Heart right ventricle (tissue), 16 donors: Measurements from ENCODE around the gene ABI2. TPM values are rescaled to one million over a fixed set of nuclear protein-coding genes. Genes with fewer than 3 reads are reported as not detected.

ENCODE experiments used
- ATAC-seq, 8 donors: fragments of 200-7000 bp; cut with Tn5 transposase; one replicate each; pipeline ENCODE4 v1.9.1; 2020; ENCODE audit warnings: mild to moderate bottlenecking in 8 of 8, moderate library complexity in 8 of 8, moderate number of reproducible peaks in 1 of 8
- DNase-seq, 2 donors: peaks; one replicate each; pipeline ENCODE4 v3.0.0-alpha.2; 2020
- H3K27ac ChIP-seq, 10 donors: fragments of 200-600 bp; sonication (generic) in 2 of 10; one replicate each; pipeline versions ENCODE4 v1.5.0 to v1.8.0; 2020 to 2022; ENCODE audit warnings: mild to moderate bottlenecking in 3 of 10
- H3K27me3 ChIP-seq, 7 donors: fragments of 200-600 bp; one replicate each; pipeline ENCODE4 v1.8.0; 2021 to 2022; ENCODE audit warnings: mild to moderate bottlenecking in 2 of 7
- H3K36me3 ChIP-seq, 9 donors: fragments of 200-600 bp; sonication (generic) in 1 of 9; one replicate each; pipeline versions ENCODE4 v1.5.0 to v1.8.0; 2020 to 2022; ENCODE audit warnings: mild to moderate bottlenecking in 2 of 9
- H3K4me1 ChIP-seq, 9 donors: fragments of 200-600 bp; sonication (generic) in 1 of 9; one replicate each; pipeline versions ENCODE4 v1.5.0 to v1.8.0; 2020 to 2022; ENCODE audit warnings: mild to moderate bottlenecking in 4 of 9
- H3K4me3 ChIP-seq, 10 donors: fragments of 200-600 bp; sonication (generic) in 2 of 10; one replicate each; pipeline versions ENCODE4 v1.5.0 to v1.8.0; 2020 to 2022; ENCODE audit warnings: mild to moderate bottlenecking in 7 of 10, moderate library complexity in 2 of 10
- H3K9me3 ChIP-seq, 11 donors: fragments of 200-600 bp in 10 of 11; sonication (generic) in 2 of 11; one replicate each; pipeline versions ENCODE4 v1.5.0 to v1.8.0; 2013 to 2022; ENCODE audit warnings: mild to moderate bottlenecking in 2 of 11, control low read depth in 1 of 11, moderate library complexity in 1 of 11
- CTCF ChIP-seq, 9 donors: fragments of 200-600 bp; sonication (generic) in 2 of 9; IDR thresholded peaks; one replicate each; pipeline versions ENCODE4 v1.5.0 to v1.8.0; 2021 to 2022; ENCODE audit warnings: antibody characterized with exemption in 9 of 9, mild to moderate bottlenecking in 5 of 9, moderate library complexity in 1 of 9
- WGBS, 2 donors: extraction: QIAGEN DNeasy Blood & Tissue Kit; methylation state at CpG; one replicate each; pipeline ENCODE4 v1.1.7; 2013; ENCODE audit warnings: inconsistent platforms in 1 of 2; 5-methylcytosine and 5-hydroxymethylcytosine counted together
- intact Hi-C, 10 donors: fragments of 100-400 bp; cut with DNase I; formaldehyde crosslinking; loops; one replicate each; pipeline versions ENCODE4 v1.11.1 to v1.14.2; 2022
- polyA plus RNA-seq, 2 donors: library from polyadenylated mRNA; stranded (reverse); fragments of 200-250 nt; gene quantifications; one replicate each; pipeline ENCODE4 v1.2.3, GENCODE V29; 2013
- total RNA-seq, 10 donors: library from RNA; stranded (reverse); fragmentation: NEBNext Ultra II Directional in 3 of 10; extraction: Animal tissue kit (Norgen Biotek cat#: 25700) in 3 of 10; gene quantifications; one replicate each; pipeline versions ENCODE4 v1.2.1 to v1.2.4, GENCODE V29; 2021 to 2023
- donor health status: Arrhythmogenic right ventricular cardiomyopathy.
- donor health status: ischemic (EF 13 %, LVEDD 7.1; RV severe dilation, severe dysfunction).
- donor health status: healthy with polysubstance abuse.
- donor health status: DM: no; HTN: yes; CAD: no.
- donor health status: DM: no; HTN: no; CAD: no.
- donor health status: ischemic (EF 25% LVEDD 6.9; RV normal size, moderate dysfunction).
- donor health status: ischemic (EF 25% LVEDD 5.7; RV mildly dilated, moderate dysfunction).
- donor health status: healthy.
- donor health status: DM: yes; HTN: yes; CAD: no.
- donor health status: Ischemic cardiomyopathy.
- donor health status: ischemic (EF 35%, LVEDD 5.7; RV mildly dilated, moderate dysfunction).
- donor health status: nonischemic (EF 11% LVEDD 7.7; RV severe dilation, severe dysfunction).
- donor health status: DM: yes; HTN: yes; CAD: no.
- donor health status: PGD.
- donor health status: ischemic (EF 29% LVEDD 5.4; RV normal size, mild dysfunction).
- donor health status: nonischemic (EF 23%, LVEDD 6.1; RV moderate dilation, normal function).

Gene ABI2
- total and polyA plus RNA-seq, 12 donors: 12.9 to 76.8 (median 55.7) TPM

GRCh38 chr2:203489531-203489930, 161.3 kb downstream of the ABI2 start:
- no peak for TF ChIP-seq CTCF (IDR thresholded peaks at IDR 0.05)
- ATAC-seq: no peak
- no peak overlapping the region for H3K4me3 ChIP-seq
- no peak for DNase-seq
- no peaks in the 10 kb centered on the region for H3K27me3 ChIP-seq
- no peak overlapping the region for H3K27ac ChIP-seq
- peaks cover 0 to 12% (median 0%) of the 10 kb centered on the region in 9 donors for H3K4me1 ChIP-seq
- H3K9me3 ChIP-seq: no peaks in the 10 kb centered on the region
- H3K36me3 ChIP-seq: peaks cover 0 to 95% (median 18%) of the 10 kb centered on the region in 9 donors
- intact Hi-C loops: loop anchor here in 7 of 10 donors (5.0 to 10.0 kb wide), 5 partner anchors 43 to 415 kb away; no protein-coding TSS in a partner anchor
- 82 to 88% methylated on average over 6 of the region's 6 CpGs for WGBS, 2 donors

- intact Hi-C loops: loop anchor here in 1 of 10 donors (10.0 kb wide), 1 partner anchor 414 kb away; no protein-coding TSS in a partner anchor
- H3K27me3 ChIP-seq: no peaks in the 10 kb centered on the region
- peaks cover 0 to 7% (median 0%) of the 10 kb centered on the region in 9 donors for H3K4me1 ChIP-seq
- no peak overlapping the region for H3K27ac ChIP-seq
- peaks cover 0 to 100% (median 18%) of the 10 kb centered on the region in 9 donors for H3K36me3 ChIP-seq
- 93 to 97% methylated on average over 3 of the region's 3 CpGs for WGBS, 2 donors
- DNase-seq (no peak), ATAC-seq (no peak)
- no peaks in the 10 kb centered on the region for H3K9me3 ChIP-seq
- no peak overlapping the region for H3K4me3 ChIP-seq
- TF ChIP-seq CTCF (IDR thresholded peaks at IDR 0.05): no peak
Observed at GRCh38 chr2:203490391-203490790, 162.2 kb downstream of the ABI2 start.

- H3K27me3 ChIP-seq: no peaks in the 10 kb centered on the region
- H3K4me1 ChIP-seq: peaks cover 0 to 22% (median 0%) of the 10 kb centered on the region in 9 donors
- intact Hi-C loops: loop anchor here in 1 of 10 donors (10.0 kb wide), 1 partner anchor 412 kb away; no protein-coding TSS in a partner anchor
- TF ChIP-seq CTCF (IDR thresholded peaks at IDR 0.05): no peak
- peaks cover 0 to 74% (median 12%) of the 10 kb centered on the region in 9 donors for H3K36me3 ChIP-seq
- H3K4me3 ChIP-seq: no peak overlapping the region
- ATAC-seq: no peak
- H3K9me3 ChIP-seq: no peaks in the 10 kb centered on the region
- WGBS, 2 donors: 91 to 92% methylated on average over 2 of the region's 2 CpGs
- H3K27ac ChIP-seq: no peak overlapping the region
- DNase-seq: no peak
Observed at GRCh38 chr2:203492965-203493364, 164.8 kb downstream of the ABI2 start.

Other genes starting within 250 kb of the ABI2 start
- 10 to 100 TPM in 7 of 10 donors, 1 to 10 TPM in 3; 8.9 to 15.4 (median 10.9) TPM for gene CYP20A1, start 89.4 kb upstream of the ABI2 start, total RNA-seq
- gene CYP20A1, start 89.4 kb upstream of the ABI2 start, polyA plus RNA-seq: 1 to 10 TPM; 5.1 to 7.9 TPM
- 10 to 100 TPM; 11.8 to 20.6 (median 16.4) TPM for gene RAPH1, start 206.9 kb downstream of the ABI2 start, total RNA-seq
- 1 to 10 TPM; 3.1 to 6.7 TPM for gene RAPH1, start 206.9 kb downstream of the ABI2 start, polyA plus RNA-seq